ENCODE measurements around the gene SERPINB8.

Gene SERPINB8

DNA sequence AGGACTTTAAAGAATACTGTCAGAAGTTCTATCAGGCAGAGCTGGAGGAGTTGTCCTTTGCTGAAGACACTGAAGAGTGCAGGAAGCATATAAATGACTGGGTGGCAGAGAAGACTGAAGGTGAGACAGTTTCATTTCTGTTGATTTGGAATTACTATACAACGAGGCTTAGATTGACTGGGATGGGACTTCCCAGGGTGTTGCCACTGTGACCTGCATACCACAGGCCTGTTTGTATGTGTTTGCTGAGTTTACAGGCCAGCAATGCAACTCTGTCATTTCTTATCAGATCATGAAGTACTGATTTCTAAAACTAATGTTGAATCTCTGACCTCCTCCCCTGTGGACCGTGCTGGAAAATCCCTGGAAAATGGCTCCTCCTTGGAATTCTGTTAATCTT, 11.8 kb downstream of the SERPINB8 start:
- no peak for DNase-seq (ENCODE audit: low read depth, low spot score)
- no peaks in the 10 kb centered on the region for H3K36me3 ChIP-seq (ENCODE audit: control insufficient read depth, insufficient read depth, low read length)
- H3K27me3 ChIP-seq (ENCODE audit: control insufficient read depth, insufficient read depth, low read length) = peaks cover 17% of the 10 kb centered on the region
- no peaks in the 10 kb centered on the region for H3K4me1 ChIP-seq (ENCODE audit: control insufficient read depth, insufficient read depth, low read length)
- WGBS (ENCODE audit: insufficient coverage, insufficient read length) = no CpG with 5 or more reads among the region's 2 CpGs
- no peak overlapping the region for H3K4me3 ChIP-seq (ENCODE audit: low read length)
- no peaks in the 10 kb centered on the region; the same call in 1 of the 2 replicates for H3K9me3 ChIP-seq (ENCODE audit: control insufficient read depth, insufficient read depth, low read length)
- H3K27ac ChIP-seq (ENCODE audit: low read length) = no peak overlapping the region

DNA sequence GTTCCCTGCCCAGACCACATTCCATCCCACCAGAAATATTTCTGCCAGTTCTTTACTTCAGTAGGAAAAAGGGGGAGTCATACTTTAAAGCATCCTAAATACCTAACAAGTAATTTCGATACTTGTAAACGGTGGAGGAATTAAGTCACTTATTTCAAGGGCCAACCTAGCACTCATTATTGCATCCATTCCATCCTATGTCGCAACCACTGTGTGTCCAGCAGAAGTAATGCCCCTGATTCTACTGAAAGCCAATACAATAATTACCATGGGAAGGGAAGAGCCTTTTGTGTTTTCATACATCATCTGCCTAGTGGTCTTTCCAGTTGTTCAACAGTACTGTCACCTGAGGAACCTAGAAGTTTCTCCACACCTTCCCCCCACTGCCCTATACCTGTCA, 12.5 kb downstream of the SERPINB8 start:
- Histone ChIP-seq H3K9me3 (ENCODE audit: control insufficient read depth, insufficient read depth, low read length) (no peaks in the 10 kb centered on the region; the same call in 1 of the 2 replicates), H3K4me3 (ENCODE audit: low read length) (no peak overlapping the region), H3K36me3 (ENCODE audit: control insufficient read depth, insufficient read depth, low read length) (no peaks in the 10 kb centered on the region), H3K27me3 (ENCODE audit: control insufficient read depth, insufficient read depth, low read length) (peaks cover 15% of the 10 kb centered on the region), H3K27ac (ENCODE audit: low read length) (no peak overlapping the region), H3K4me1 (ENCODE audit: control insufficient read depth, insufficient read depth, low read length) (no peaks in the 10 kb centered on the region)
- no peak for DNase-seq (ENCODE audit: low read depth, low spot score)
- no CpG with 5 or more reads among the region's 3 CpGs for WGBS (ENCODE audit: insufficient coverage, insufficient read length)

DNA sequence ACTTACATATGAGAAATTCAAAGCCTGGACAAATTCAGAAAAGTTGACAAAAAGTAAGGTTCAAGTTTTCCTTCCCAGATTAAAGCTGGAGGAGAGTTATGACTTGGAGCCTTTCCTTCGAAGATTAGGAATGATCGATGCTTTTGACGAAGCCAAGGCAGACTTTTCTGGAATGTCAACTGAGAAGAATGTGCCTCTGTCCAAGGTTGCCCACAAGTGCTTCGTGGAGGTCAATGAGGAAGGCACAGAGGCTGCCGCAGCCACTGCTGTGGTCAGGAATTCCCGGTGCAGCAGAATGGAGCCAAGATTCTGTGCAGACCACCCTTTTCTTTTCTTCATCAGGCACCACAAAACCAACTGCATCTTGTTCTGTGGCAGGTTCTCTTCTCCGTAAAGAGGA, 17.0 kb downstream of the SERPINB8 start:
- no peak overlapping the region for H3K4me3 ChIP-seq (ENCODE audit: low read length)
- H3K9me3 ChIP-seq (ENCODE audit: control insufficient read depth, insufficient read depth, low read length) = no peaks in the 10 kb centered on the region
- WGBS (ENCODE audit: insufficient coverage, insufficient read length) = no CpG with 5 or more reads among the region's 7 CpGs
- no peak overlapping the region for H3K27ac ChIP-seq (ENCODE audit: low read length)
- no peak for DNase-seq (ENCODE audit: low read depth, low spot score)
- no peaks in the 10 kb centered on the region for H3K27me3 ChIP-seq (ENCODE audit: control insufficient read depth, insufficient read depth, low read length)
- no peaks in the 10 kb centered on the region for H3K36me3 ChIP-seq (ENCODE audit: control insufficient read depth, insufficient read depth, low read length)
- H3K4me1 ChIP-seq (ENCODE audit: control insufficient read depth, insufficient read depth, low read length) = no peaks in the 10 kb centered on the region

DNA sequence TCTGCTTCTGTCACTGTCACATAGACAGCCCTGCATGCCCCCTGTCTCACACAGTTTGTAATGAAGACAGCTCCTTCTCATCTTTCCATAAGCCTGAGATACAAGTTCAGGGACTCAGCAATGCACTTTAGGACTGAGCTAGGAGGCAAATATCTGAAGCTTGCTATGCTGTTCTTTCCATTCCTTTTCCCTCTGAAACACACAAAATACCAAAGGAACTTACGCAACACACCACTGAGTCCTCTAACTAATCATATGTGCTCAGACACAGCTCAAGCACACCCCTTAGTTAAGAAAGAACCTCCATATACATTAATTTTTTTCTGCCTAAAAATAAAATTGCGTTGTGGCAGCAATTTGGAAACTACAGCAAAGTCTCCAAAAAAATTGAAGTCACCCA, 17.9 kb downstream of the SERPINB8 start:
- WGBS (ENCODE audit: insufficient coverage, insufficient read length) = no CpG with 5 or more reads among the region's 2 CpGs
- Histone ChIP-seq H3K36me3 (ENCODE audit: control insufficient read depth, insufficient read depth, low read length) (no peaks in the 10 kb centered on the region), H3K4me3 (ENCODE audit: low read length) (no peak overlapping the region), H3K27me3 (ENCODE audit: control insufficient read depth, insufficient read depth, low read length) (no peaks in the 10 kb centered on the region), H3K4me1 (ENCODE audit: control insufficient read depth, insufficient read depth, low read length) (no peaks in the 10 kb centered on the region), H3K9me3 (ENCODE audit: control insufficient read depth, insufficient read depth, low read length) (no peaks in the 10 kb centered on the region), H3K27ac (ENCODE audit: low read length) (no peak overlapping the region)
- no peak for DNase-seq (ENCODE audit: low read depth, low spot score)

GRCh38 chr18:63992751-63993150, 22.9 kb downstream of the SERPINB8 start:
- Histone ChIP-seq H3K9me3 (ENCODE audit: control insufficient read depth, insufficient read depth, low read length) (no peaks in the 10 kb centered on the region; the same call in 1 of the 2 replicates), H3K36me3 (ENCODE audit: control insufficient read depth, insufficient read depth, low read length) (no peaks in the 10 kb centered on the region), H3K27me3 (ENCODE audit: control insufficient read depth, insufficient read depth, low read length) (no peaks in the 10 kb centered on the region), H3K4me3 (ENCODE audit: low read length) (no peak overlapping the region), H3K27ac (ENCODE audit: low read length) (no peak overlapping the region), H3K4me1 (ENCODE audit: control insufficient read depth, insufficient read depth, low read length) (no peaks in the 10 kb centered on the region)
- DNase-seq (ENCODE audit: low read depth, low spot score) = no peak
- no CpG with 5 or more reads among the region's 7 CpGs for WGBS (ENCODE audit: insufficient coverage, insufficient read length)

GRCh38 chr18:63994783-63995399, 25.0 kb downstream of the SERPINB8 start:
- H3K4me3 ChIP-seq (ENCODE audit: low read length) = no peak overlapping the region
- H3K27me3 ChIP-seq (ENCODE audit: control insufficient read depth, insufficient read depth, low read length) = no peaks in the 10 kb centered on the region
- H3K9me3 ChIP-seq (ENCODE audit: control insufficient read depth, insufficient read depth, low read length) = no peaks in the 10 kb centered on the region; the same call in 1 of the 2 replicates
- no peaks in the 10 kb centered on the region for H3K36me3 ChIP-seq (ENCODE audit: control insufficient read depth, insufficient read depth, low read length)
- DNase-seq (ENCODE audit: low read depth, low spot score) = no peak
- WGBS (ENCODE audit: insufficient coverage, insufficient read length) = no CpG with 5 or more reads among the region's 6 CpGs
- no peak overlapping the region for H3K27ac ChIP-seq (ENCODE audit: low read length)
- H3K4me1 ChIP-seq (ENCODE audit: control insufficient read depth, insufficient read depth, low read length) = no peaks in the 10 kb centered on the region

DNA sequence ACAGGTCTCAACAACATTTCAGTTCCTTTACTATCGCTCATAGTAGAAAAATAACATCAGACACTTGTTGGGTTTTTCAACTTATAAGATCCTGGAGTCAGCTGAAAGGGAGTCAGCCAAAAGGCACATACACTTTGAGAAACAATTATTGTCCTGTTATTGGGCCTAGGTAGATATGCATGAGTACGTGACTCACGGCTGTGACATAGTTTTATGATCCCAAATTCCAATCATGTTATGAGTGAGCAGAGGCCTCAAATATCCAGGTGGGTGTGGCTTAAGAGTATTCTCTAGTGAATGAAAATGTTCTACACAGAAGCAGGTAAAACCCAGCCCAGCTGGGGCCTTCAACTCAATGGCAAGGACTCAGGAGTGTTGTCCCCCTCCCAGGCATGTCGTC, 27.2 kb downstream of the SERPINB8 start:
- H3K4me1 ChIP-seq (ENCODE audit: control insufficient read depth, insufficient read depth, low read length) = no peaks in the 10 kb centered on the region
- WGBS (ENCODE audit: insufficient coverage, insufficient read length) = no CpG with 5 or more reads among the region's 4 CpGs
- no peaks in the 10 kb centered on the region for H3K27me3 ChIP-seq (ENCODE audit: control insufficient read depth, insufficient read depth, low read length)
- no peak overlapping the region for H3K4me3 ChIP-seq (ENCODE audit: low read length)
- no peaks in the 10 kb centered on the region for H3K36me3 ChIP-seq (ENCODE audit: control insufficient read depth, insufficient read depth, low read length)
- no peak overlapping the region for H3K27ac ChIP-seq (ENCODE audit: low read length)
- DNase-seq (ENCODE audit: low read depth, low spot score) = no peak
- H3K9me3 ChIP-seq (ENCODE audit: control insufficient read depth, insufficient read depth, low read length) = no peaks in the 10 kb centered on the region; the same call in 1 of the 2 replicates

DNA sequence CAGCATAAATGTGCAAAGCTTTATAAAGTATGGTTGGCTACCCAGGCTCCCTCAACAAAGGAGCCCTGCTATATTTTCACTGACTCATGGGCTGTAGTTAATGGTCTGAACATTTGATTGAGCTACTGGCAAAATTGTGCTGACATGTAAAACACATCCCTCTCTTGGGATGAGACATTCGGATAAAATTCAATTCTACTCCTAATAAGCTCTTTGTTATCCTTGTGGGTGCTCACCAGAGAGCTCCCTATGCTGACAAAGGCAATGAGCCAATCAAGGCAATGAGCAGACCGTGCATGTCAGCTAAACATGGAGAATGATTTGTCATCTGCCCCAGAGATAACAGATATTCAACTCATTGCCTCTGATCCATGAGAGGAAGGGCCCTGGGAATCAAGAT, 27.7 kb downstream of the SERPINB8 start:
- no peaks in the 10 kb centered on the region for H3K27me3 ChIP-seq (ENCODE audit: control insufficient read depth, insufficient read depth, low read length)
- H3K4me1 ChIP-seq (ENCODE audit: control insufficient read depth, insufficient read depth, low read length) = no peaks in the 10 kb centered on the region
- no CpG with 5 or more reads among the region's 2 CpGs for WGBS (ENCODE audit: insufficient coverage, insufficient read length)
- no peaks in the 10 kb centered on the region; the same call in 1 of the 2 replicates for H3K9me3 ChIP-seq (ENCODE audit: control insufficient read depth, insufficient read depth, low read length)
- H3K36me3 ChIP-seq (ENCODE audit: control insufficient read depth, insufficient read depth, low read length) = no peaks in the 10 kb centered on the region
- no peak for DNase-seq (ENCODE audit: low read depth, low spot score)
- H3K4me3 ChIP-seq (ENCODE audit: low read length) = no peak overlapping the region
- H3K27ac ChIP-seq (ENCODE audit: low read length) = no peak overlapping the region

DNA sequence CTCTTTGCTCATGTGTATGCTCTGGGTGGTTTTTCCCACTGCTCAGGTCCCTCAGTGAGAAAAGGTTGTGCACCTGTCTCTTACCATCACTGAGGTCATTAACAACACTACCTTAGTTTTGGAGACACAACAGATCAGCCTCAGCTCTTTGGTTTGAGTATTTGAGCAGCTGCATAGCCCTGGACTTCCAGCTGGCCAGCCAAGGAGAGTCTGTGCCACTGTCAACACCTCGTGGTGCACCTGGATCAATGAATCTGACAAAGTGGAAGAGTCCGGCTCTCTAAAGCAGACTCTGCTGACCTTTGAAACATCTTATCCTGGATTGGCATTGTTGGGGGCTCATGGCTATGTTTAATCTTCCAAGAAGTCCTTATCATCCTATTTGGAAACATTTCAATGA, 30.0 kb downstream of the SERPINB8 start:
- Histone ChIP-seq H3K4me3 (ENCODE audit: low read length) (no peak overlapping the region), H3K4me1 (ENCODE audit: control insufficient read depth, insufficient read depth, low read length) (no peaks in the 10 kb centered on the region), H3K27me3 (ENCODE audit: control insufficient read depth, insufficient read depth, low read length) (no peaks in the 10 kb centered on the region), H3K9me3 (ENCODE audit: control insufficient read depth, insufficient read depth, low read length) (no peaks in the 10 kb centered on the region; the same call in 1 of the 2 replicates), H3K27ac (ENCODE audit: low read length) (no peak overlapping the region), H3K36me3 (ENCODE audit: control insufficient read depth, insufficient read depth, low read length) (no peaks in the 10 kb centered on the region)
- no peak for DNase-seq (ENCODE audit: low read depth, low spot score)
- no CpG with 5 or more reads among the region's 2 CpGs for WGBS (ENCODE audit: insufficient coverage, insufficient read length)

DNA sequence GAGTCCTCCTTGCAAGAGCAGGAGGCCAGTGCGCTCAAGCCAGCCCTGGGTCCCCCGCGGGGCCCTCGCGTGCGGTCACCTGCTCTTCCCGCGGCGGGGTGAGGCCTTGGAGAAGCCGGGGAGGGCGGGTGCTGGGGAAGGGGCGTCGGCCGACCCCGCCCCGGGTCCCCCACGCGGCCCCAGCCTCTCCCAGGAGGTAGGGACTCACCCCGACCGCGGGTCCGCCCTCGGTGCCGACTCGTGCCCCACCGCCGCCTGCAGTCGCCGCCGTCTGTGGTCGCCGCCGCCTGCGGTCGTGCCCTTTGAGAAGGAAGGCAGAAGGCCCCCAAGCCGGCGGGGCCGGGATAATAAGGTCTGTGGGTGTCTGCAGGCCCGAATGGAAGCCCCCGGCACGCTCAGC, 32.7 kb downstream of the SERPINB8 start:
- no peaks in the 10 kb centered on the region for H3K36me3 ChIP-seq (ENCODE audit: control insufficient read depth, insufficient read depth, low read length)
- H3K9me3 ChIP-seq (ENCODE audit: control insufficient read depth, insufficient read depth, low read length) = no peaks in the 10 kb centered on the region
- no peak for DNase-seq (ENCODE audit: low read depth, low spot score)
- no peak overlapping the region for H3K27ac ChIP-seq (ENCODE audit: low read length)
- no peaks in the 10 kb centered on the region for H3K27me3 ChIP-seq (ENCODE audit: control insufficient read depth, insufficient read depth, low read length)
- no peaks in the 10 kb centered on the region for H3K4me1 ChIP-seq (ENCODE audit: control insufficient read depth, insufficient read depth, low read length)
- H3K4me3 ChIP-seq (ENCODE audit: low read length) = no peak overlapping the region
- no CpG with 5 or more reads among the region's 41 CpGs for WGBS (ENCODE audit: insufficient coverage, insufficient read length)

DNA sequence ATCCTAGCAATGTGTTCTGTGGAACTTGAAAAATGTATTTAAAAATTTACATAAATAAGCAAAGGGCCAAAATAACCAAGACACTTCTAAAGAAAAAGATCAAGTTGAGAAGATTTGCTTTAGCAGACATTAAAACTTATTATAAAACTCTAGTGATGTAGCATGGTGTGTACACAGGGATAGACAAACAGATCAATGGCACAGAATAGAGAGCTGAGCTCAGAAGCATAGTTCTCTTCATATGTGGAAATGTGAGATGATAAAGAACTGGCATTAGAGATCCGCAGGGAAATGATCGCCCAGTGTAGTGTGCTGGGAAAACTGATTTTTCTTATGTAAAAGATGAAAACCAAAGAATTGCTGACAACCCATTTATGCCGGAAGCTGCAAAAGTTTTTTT, 39.4 kb downstream of the SERPINB8 start:
- Histone ChIP-seq H3K4me1 (ENCODE audit: control insufficient read depth, insufficient read depth, low read length) (no peaks in the 10 kb centered on the region), H3K36me3 (ENCODE audit: control insufficient read depth, insufficient read depth, low read length) (no peaks in the 10 kb centered on the region), H3K27ac (ENCODE audit: low read length) (no peak overlapping the region), H3K9me3 (ENCODE audit: control insufficient read depth, insufficient read depth, low read length) (no peaks in the 10 kb centered on the region), H3K27me3 (ENCODE audit: control insufficient read depth, insufficient read depth, low read length) (no peaks in the 10 kb centered on the region), H3K4me3 (ENCODE audit: low read length) (no peak overlapping the region)
- DNase-seq (ENCODE audit: low read depth, low spot score) = no peak
- no CpG with 5 or more reads among the region's 3 CpGs for WGBS (ENCODE audit: insufficient coverage, insufficient read length)

Measured in iPS DF 6.9 (cell line).